ENCODE data around the gene WDTC1. TPM values are rescaled to one million over a fixed set of nuclear protein-coding genes. Genes with fewer than 3 reads are reported as not detected.

Gene WDTC1
- total RNA-seq, 1 donor from 2014 or later: 36.2 TPM

DNA sequence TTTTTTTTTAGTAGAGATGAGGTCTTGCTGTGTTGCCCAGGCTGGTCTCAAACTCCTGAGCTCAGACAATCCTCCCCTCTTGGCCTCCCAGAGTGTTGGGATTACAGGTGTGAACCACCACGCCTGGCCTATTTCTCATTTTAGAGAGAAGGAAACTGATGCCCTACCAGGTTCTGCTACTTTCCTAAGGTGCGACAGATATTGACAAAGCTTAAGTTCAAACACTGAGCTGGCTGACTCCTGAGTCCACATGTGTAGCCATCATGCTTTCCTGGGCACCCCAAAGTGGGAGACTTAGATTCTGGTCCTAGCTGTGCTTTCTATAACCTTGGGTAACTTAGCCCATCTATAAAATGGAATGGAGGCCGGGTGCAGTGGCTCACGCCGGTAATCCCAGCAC is 82.4 kb downstream of the WDTC1 start:
- Histone ChIP-seq H3K36me3 (no peaks in the 10 kb centered on the region), H3K4me3 (no peak overlapping the region), H3K9me3 (no peaks in the 10 kb centered on the region), H3K4me1 (no peaks in the 10 kb centered on the region), H3K27ac (no peak overlapping the region), H3K27me3 (no peaks in the 10 kb centered on the region)
- DNase-seq (ENCODE audit: low spot score in 2 of 2): no peak
- intact Hi-C loops (cut with DNase I): no loop called here
- TF ChIP-seq, protein P1, sequence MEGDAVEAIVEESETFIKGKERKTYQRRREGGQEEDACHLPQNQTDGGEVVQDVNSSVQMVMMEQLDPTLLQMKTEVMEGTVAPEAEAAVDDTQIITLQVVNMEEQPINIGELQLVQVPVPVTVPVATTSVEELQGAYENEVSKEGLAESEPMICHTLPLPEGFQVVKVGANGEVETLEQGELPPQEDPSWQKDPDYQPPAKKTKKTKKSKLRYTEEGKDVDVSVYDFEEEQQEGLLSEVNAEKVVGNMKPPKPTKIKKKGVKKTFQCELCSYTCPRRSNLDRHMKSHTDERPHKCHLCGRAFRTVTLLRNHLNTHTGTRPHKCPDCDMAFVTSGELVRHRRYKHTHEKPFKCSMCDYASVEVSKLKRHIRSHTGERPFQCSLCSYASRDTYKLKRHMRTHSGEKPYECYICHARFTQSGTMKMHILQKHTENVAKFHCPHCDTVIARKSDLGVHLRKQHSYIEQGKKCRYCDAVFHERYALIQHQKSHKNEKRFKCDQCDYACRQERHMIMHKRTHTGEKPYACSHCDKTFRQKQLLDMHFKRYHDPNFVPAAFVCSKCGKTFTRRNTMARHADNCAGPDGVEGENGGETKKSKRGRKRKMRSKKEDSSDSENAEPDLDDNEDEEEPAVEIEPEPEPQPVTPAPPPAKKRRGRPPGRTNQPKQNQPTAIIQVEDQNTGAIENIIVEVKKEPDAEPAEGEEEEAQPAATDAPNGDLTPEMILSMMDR (IDR thresholded peaks at IDR 0.05): no peak

DNA sequence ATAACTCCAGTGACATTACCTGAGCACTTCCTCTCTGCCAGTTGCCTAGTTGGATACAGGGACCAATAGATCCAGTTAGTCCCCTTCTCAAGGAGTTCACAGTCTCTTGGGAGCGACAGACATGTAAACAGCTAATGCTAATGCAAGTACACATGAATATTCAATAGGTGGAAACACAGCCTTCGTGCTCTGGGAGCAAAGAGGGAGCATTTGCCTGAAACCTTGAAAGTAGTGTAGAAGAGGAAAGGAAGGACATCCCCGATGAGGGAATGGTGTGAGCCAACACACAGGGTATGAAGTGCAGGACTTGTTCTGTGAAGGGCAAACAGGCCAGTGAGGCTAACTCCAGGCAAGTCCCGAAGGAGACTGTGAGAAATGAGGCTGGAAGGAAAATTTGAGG is 83.7 kb downstream of the WDTC1 start:
- intact Hi-C loops (cut with DNase I): no loop called here

DNA sequence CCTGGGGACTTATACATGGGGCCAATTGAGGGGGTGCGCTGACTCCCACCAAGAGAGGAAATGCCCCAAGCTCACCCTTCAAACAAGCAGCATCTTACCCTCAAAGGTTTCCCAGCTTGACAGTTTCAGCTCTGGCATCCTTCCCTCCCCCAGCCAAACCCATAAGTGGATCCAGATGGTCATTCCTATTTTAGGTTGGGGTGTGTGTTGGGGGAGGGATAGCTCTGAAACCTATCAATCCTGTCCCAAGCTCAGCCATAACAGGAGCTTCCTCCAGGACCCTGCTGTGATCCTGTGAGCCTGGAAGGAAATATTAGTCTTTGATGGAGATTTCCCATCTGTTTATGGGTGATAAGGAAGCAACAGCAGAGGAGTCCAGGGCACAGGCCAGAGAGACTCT is 84.2 kb downstream of the WDTC1 start:
- H3K36me3 ChIP-seq: no peaks in the 10 kb centered on the region
- peaks cover 0 to 7% of the 10 kb centered on the region in 2 donors for H3K4me1 ChIP-seq
- no peak for DNase-seq (ENCODE audit: low spot score in 2 of 2)
- H3K9me3 ChIP-seq: no peaks in the 10 kb centered on the region
- H3K27me3 ChIP-seq: no peaks in the 10 kb centered on the region
- H3K4me3 ChIP-seq: no peak overlapping the region
- no peak overlapping the region for H3K27ac ChIP-seq
- TF ChIP-seq, protein P1 (IDR thresholded peaks at IDR 0.05): no peak
- intact Hi-C loops (cut with DNase I): no loop called here

More for the DNA sequence above, 83.7 kb downstream of the WDTC1 start:
- no peak for DNase-seq (ENCODE audit: low spot score in 2 of 2)
- H3K27me3 ChIP-seq: no peaks in the 10 kb centered on the region
- H3K9me3 ChIP-seq: no peaks in the 10 kb centered on the region
- H3K4me3 ChIP-seq: no peak overlapping the region
- peaks cover 0 to 2% of the 10 kb centered on the region in 2 donors for H3K4me1 ChIP-seq
- no peaks in the 10 kb centered on the region for H3K36me3 ChIP-seq
- TF ChIP-seq, protein P1 (IDR thresholded peaks at IDR 0.05): no peak
- no peak overlapping the region for H3K27ac ChIP-seq

DNA sequence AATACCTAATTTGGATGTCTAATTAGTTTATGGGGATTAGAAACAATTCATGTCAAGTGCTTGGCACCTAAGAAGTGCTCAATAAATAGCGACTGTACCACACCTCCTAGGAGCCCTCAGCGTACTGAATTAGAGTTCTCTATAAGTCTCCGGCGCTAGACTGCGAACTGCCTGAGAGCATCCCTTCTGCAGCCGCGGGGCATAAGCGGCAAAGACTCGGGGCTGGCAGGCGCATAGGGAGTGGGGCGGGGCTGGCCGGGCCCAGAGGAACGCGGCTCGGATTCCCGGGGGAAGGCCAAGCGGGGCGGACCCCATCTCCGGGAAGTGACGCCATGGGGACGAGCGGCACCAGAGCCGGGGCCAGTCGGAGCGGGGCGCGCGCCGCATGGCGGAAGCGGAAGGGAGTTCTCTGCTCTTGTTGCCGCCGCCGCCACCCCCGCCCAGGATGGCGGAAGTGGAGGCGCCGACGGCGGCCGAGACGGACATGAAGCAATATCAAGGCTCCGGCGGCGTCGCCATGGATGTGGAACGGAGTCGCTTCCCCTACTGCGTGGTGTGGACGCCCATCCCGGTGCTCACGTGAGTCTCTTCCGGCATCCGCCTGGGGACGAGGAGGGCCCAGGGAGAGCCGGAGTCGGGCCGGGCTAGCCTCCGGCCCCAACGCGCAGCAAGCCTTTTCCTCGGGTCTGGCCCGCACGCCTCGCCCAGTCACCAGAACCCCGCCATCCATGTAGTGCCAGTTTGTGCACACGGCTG is 87.6 kb downstream of the WDTC1 start, which contains the start of gene TMEM222:
TSS of gene TMEM222 (plus strand) at position 351 of the 756 bp plus-strand sequence. CDS start at position 386, 35 bp downstream.
- H3K36me3 ChIP-seq: peaks cover 7 to 18% of the 10 kb centered on the region in 2 donors
- DNase-seq (ENCODE audit: low spot score in 2 of 2): peak; percentile 88 to 98
- no peaks in the 10 kb centered on the region for H3K9me3 ChIP-seq
- intact Hi-C loops (cut with DNase I): loop anchor here (1.0 kb wide), 1 partner anchor 43 kb away; no protein-coding TSS in a partner anchor
- H3K27me3 ChIP-seq: no peaks in the 10 kb centered on the region
- peaks cover 0 to 12% of the 10 kb centered on the region in 2 donors for H3K4me1 ChIP-seq
- peak within 1 kb of the TSS; percentile 85 to 97 for H3K4me3 ChIP-seq
- H3K27ac ChIP-seq: peak within 1 kb of the TSS; percentile 89 to 95
- TF ChIP-seq, protein P1 (IDR thresholded peaks at IDR 0.05): peak in 2 of 3 experiments; percentile 33 to 40

DNA sequence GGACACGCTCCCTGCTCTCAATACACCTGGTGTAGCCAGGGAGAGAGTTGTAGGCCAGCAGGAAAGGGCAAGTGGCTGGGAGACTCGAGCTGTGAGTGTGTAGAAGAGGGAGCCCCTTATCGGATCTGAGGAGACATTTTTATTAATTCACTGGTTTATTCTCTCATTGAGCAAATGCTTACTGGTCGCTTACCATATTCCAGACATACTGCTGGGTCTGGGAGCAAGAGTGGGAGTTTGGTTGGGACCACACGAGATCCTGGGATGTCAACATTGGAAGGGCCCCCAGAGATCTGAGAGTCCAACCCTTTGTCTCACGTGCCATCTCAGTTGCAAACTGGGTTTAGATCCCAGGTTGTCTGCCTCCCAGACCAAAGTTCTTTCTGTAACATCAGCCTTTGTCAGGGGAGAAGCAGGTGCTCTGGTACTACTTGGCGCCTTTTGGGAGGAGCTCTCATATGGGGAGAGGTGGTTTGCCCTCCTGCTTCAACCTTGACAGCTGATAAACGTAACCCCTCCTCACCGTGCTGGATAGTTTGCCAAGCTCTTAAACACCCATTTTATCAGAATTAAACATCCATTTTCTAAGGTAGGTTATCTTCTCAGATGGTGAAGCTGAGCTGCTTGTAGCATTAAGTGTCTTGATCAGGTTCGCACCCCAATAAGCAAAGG is 88.3 kb downstream of the WDTC1 start:
- Histone ChIP-seq H3K9me3 (no peaks in the 10 kb centered on the region), H3K4me3 (peak overlapping the region; percentile 85 to 97), H3K27ac (peak overlapping the region; percentile 89 to 95), H3K36me3 (peaks cover 11 to 25% of the 10 kb centered on the region in 2 donors), H3K4me1 (peaks cover 0 to 12% of the 10 kb centered on the region in 2 donors), H3K27me3 (no peaks in the 10 kb centered on the region)
- TF ChIP-seq, protein P1 (IDR thresholded peaks at IDR 0.05): no peak
- intact Hi-C loops (cut with DNase I): loop anchor here (1.0 kb wide), 1 partner anchor 43 kb away; no protein-coding TSS in a partner anchor
- no peak for DNase-seq (ENCODE audit: low spot score in 2 of 2)
